HG03108 (cell line): ENCODE measurements around the gene SH3TC1.

Source experiments
- ATAC-seq: cut with Tn5 transposase; IDR thresholded peaks from one replicate; pipeline ENCODE4 v1.9.1; 2021; ENCODE audit warnings: moderate library complexity; ENCODE audit not compliant: unreplicated experiment

Gene SH3TC1

GRCh38 chr4:8241211-8241779 lies 42.2 kb downstream of the SH3TC1 start:
- ATAC-seq: no peak

- ATAC-seq: no peak
Measured at GRCh38 chr4:8241895-8242696, 43.0 kb downstream of the SH3TC1 start.

GRCh38 chr4:8242782-8243560 lies 43.9 kb downstream of the SH3TC1 start:
- no peak for ATAC-seq

- ATAC-seq: no peak
Measured at GRCh38 chr4:8244001-8244757, 45.1 kb downstream of the SH3TC1 start.

- ATAC-seq: no peak
Measured at GRCh38 chr4:8244931-8245460, 45.9 kb downstream of the SH3TC1 start.

GRCh38 chr4:8245884-8246833 lies 47.1 kb downstream of the SH3TC1 start:
- no peak for ATAC-seq

GRCh38 chr4:8247047-8247930 lies 48.2 kb downstream of the SH3TC1 start:
- ATAC-seq: no peak

- no peak for ATAC-seq
Measured at GRCh38 chr4:8248091-8248490, 49.0 kb downstream of the SH3TC1 start.

GRCh38 chr4:8250227-8250626 lies 51.1 kb downstream of the SH3TC1 start:
- no peak for ATAC-seq

- no peak for ATAC-seq
Measured at GRCh38 chr4:8250637-8251036, 51.5 kb downstream of the SH3TC1 start.

- ATAC-seq: no peak
Measured at GRCh38 chr4:8251110-8251883, 52.2 kb downstream of the SH3TC1 start.

GRCh38 chr4:8252301-8253173 lies 53.4 kb downstream of the SH3TC1 start:
- no peak for ATAC-seq

- no peak for ATAC-seq
Measured at GRCh38 chr4:8254076-8254475, 55.0 kb downstream of the SH3TC1 start.

GRCh38 chr4:8255698-8256441 lies 56.8 kb downstream of the SH3TC1 start:
- no peak for ATAC-seq

GRCh38 chr4:8257854-8258253 lies 58.8 kb downstream of the SH3TC1 start:
- no peak for ATAC-seq

- ATAC-seq: no peak
Measured at GRCh38 chr4:8258552-8259212, 59.6 kb downstream of the SH3TC1 start.
